Measurements from ENCODE around the gene PHTF1.

DNA sequence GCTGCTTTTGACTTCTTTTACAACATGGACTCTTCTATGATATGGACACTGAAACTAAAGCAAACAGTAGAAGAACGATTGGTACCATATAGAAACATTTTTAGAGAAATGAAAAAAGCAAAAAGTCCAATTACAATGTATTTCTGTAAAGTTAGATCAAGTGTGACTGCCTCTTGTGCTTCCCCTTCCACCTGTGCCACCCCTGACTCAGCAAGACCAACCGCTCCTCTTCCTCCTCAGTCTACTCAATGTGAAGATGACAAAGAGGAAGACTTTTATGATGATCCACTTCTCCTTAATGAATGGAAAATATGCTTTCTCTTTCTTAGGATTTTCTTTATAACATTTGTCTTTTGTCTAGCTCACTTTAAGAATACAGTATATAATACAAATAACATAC, 66.9 kb downstream of the PHTF1 start:
- TF ChIP-seq CTCF (optimal IDR thresholded peaks at IDR 0.05 in 1 of 3, IDR thresholded peaks at IDR 0.05 in 1 of 3, conservative IDR thresholded peaks at IDR 0.05 in 1 of 3; ENCODE audit: extremely low read depth in 1 of 3, insufficient read depth in 2 of 3, low read length in 3 of 3) (no peak), EZH2 (IDR thresholded peaks at IDR 0.05; ENCODE audit: low read length) (no peak)

All from keratinocyte (primary cell).